SW 1271 (cell line): ENCODE measurements around the gene LNPEP.

Source experiments
- DNase-seq, 2 experiments: peaks; one replicate each; lab custom pipeline; 2025; lab: John Stamatoyannopoulos, UW

The LNPEP gene

DNA sequence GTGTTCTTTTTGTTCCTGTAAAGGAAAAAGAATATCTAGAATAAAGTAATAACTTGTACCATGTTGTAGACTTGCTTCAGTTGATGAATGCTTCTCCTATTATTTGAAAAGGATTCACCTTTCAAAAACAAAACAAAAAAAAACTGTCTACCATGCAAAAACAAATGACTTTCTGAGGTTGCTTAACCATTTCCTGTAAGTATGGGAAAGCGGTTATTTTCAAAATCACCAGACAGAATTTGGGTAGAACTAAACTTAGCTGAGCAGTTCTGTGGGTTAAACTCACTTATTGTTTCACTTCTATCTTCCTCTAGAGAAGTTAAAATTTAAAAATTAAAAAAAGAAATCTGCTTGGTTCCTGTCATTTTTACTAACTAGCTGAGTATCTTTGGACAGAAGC, 25.2 kb downstream of the LNPEP start:
- DNase-seq: no peak

DNA sequence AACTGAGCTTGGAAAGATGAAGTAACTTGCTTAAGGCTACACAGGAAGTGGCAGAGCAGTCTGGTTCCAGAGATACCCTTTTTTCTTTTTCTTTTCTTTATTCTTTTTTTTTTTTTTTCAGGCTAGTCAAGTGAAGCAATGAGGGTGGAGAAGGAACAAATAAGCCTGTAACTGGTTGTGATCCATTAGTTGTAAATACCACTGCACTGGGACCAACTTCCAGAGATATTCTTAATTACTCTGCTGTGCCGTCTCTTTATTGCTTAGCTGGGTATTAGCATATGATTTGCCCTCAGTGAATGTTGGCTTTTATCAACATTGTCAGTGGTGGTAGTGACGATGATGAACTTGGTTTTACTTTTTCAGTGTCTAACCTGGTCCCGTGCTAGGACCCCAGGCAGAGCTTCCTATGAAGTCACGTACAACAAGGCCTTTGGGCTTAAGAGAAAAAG, 26.7 kb downstream of the LNPEP start:
- DNase-seq: no peak

DNA sequence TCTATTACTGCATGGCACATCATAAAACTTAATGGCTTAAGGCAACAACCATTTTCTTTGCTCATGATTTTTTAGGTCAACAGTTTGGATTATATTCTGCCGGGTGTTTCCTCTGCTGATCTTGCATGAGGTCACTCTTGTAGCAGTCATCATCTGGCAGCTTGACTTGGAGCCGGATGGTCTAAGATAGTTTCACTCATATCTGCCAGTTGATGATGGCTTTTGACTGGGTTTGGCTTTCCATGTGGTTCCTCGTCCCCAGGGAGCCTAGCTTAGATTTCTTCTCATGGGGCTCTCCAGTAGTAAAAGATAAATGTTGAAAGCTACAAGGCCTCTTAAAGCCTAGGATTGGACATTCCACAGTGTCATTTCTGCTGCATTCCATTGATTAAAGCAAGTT, 27.4 kb downstream of the LNPEP start:
- peak in 1 of 2 experiments; percentile 14 for DNase-seq

- DNase-seq: no peak
Measured at GRCh38 chr5:96966801-96967200, 30.9 kb downstream of the LNPEP start.

GRCh38 chr5:96967400-96967799, 31.5 kb downstream of the LNPEP start:
- DNase-seq: peak in 1 of 2 experiments; percentile 22

- peak in 1 of 2 experiments; percentile 78 for DNase-seq
Measured at GRCh38 chr5:96968074-96968473, 32.2 kb downstream of the LNPEP start.

GRCh38 chr5:96968614-96969013, 32.7 kb downstream of the LNPEP start:
- no peak for DNase-seq

DNA sequence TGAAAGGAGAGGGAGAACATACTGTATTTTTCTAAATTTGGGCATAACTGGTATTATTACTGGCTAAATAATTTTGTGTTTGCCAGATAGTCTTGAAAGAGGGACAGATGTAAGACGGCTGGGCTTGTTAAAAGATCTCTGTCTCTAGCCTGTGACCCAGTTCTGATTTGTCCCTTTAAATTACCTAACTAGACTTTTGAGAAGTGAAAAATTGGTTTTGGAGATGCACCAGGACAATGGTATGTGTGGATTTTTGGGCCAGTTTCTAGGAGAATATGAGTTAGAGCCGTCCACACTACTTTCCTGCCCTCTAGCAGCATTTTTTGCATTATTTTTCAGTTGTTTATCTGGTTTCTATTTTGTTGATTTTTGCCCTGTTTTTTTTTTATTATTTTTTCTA, 33.5 kb downstream of the LNPEP start:
- no peak for DNase-seq

- DNase-seq: no peak
Measured at GRCh38 chr5:96972599-96973334, 36.9 kb downstream of the LNPEP start.

DNA sequence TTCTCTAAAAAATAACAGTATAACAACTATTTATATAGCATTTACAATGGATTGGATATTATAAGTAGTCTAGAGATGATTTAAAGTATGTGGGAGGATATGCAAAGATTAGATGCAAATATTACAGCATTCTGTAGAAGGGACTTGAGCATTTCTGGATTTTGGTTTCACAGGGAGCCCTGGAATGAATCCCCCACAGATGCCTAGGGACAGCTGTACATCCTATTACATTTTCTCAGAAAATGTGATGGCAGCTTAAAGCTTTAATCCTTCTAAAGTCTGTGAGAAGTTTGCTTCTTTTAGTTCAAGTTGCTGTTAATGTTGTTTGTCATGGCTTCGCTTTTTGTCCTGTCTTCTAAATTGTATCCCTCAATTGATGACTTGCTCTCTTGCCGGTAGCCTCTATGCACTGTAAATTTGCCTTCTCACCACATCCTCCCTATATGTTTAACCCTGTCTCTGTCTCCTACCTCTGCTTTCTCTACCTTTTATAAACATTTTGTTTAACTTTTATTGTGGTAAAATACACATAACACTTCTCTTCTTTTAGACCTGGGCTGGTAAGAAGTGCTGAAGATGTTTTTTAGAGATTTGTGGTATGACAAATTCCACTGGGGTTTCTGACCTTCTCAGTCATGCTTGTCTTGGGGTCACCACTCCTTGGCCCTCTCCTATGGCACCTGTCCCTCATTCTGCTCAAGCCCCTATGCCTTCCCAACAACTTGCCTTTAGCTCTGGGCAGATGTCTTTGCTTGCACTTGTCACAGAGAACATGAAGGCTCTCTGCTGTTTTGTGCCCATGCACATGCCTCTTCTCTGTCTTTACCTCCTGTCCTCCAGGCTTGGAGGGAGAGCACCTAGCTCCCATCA, 37.9 kb downstream of the LNPEP start:
- no peak for DNase-seq

- no peak for DNase-seq
Measured at GRCh38 chr5:96975656-96976055, 39.8 kb downstream of the LNPEP start.

DNA sequence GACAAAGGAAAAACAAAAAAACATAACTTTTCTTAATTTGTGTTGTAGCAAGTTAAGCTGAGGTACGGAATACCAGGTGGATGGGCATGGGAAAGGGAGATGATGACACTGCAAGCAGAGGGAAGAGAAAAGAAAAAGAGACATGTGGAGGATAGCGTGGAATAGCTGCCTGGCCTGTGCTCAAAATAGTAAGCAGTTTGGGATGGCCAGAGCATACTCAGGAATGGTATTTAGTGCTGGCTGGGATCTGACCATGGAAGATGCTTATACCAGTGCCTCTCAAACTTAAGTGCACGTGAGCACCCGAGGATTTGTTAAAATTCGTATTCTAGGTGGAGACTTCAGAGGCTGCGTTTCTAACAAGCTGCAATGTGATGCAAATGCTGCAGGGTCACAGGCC, 41.3 kb downstream of the LNPEP start:
- no peak for DNase-seq

GRCh38 chr5:96978812-96979449, 43.1 kb downstream of the LNPEP start:
- no peak for DNase-seq

DNA sequence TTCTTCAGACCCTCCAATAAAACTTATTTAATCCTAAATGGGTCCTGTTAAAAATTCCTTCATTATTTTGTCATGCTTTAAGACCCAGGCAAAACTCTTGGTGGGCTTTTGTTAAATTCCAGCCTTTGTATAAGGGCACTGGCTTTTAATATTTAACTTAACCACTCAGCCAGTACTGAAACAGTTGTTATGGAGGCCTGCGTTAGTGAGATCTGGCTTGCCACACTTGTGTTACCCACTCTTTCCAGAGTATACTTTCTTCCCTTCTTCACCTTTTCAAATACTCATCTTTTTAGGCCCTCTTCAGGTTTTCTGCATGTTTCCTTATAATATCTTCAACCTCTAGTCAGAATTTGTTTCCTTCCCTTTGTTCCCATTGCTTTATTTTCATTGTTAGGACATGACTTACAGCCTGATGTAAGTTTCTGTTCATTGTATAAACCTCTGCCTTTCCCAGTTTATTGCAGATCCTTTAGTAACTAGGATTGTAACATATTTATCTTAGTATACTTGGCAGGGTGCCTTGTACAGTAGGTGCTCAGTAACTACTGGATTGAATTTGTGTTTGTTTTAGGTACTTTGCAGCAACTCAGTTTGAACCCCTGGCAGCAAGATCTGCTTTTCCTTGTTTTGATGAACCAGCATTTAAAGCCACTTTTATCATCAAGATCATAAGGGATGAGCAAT, 48.8 kb downstream of the LNPEP start:
- DNase-seq: no peak

DNA sequence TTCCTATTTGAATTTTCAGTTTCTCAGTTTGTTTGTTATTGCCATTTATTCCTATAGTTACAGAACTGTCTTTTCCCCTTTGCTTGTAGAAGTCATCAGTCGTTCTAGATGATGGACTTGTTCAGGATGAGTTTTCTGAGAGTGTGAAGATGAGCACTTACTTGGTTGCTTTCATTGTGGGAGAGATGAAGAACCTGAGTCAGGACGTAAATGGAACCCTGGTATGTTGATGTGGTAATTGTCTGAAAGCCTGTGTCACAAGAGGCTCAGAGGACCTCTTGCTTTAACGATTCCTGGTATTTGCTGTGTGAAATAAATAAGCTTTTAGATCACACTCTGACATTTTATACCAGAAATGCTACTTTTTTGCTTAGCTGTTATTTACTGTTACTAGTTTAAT, 50.6 kb downstream of the LNPEP start:
- DNase-seq: no peak

GRCh38 chr5:96990102-96990501, 54.2 kb downstream of the LNPEP start:
- no peak for DNase-seq

DNA sequence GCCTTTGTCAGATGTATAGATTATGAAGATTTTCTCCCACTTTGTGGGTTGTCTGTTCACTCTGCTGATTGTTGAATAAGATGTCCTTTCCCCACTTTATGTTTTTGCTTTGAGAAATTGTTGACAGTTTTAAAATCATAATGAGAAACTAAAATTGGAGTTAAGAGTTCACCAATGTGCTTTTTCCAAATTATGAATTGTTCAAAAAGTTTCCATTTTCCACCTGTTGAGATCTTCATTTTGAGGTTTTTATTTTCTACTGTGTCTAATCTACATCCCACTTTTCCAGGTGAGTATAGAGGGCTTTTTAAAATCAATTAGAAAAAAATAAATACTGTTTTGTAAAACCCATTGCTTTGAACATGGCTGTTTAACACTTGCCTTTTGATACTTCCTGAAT, 55.8 kb downstream of the LNPEP start:
- DNase-seq: no peak

- DNase-seq: no peak
Measured at GRCh38 chr5:96993760-96994159, 57.9 kb downstream of the LNPEP start.

DNA sequence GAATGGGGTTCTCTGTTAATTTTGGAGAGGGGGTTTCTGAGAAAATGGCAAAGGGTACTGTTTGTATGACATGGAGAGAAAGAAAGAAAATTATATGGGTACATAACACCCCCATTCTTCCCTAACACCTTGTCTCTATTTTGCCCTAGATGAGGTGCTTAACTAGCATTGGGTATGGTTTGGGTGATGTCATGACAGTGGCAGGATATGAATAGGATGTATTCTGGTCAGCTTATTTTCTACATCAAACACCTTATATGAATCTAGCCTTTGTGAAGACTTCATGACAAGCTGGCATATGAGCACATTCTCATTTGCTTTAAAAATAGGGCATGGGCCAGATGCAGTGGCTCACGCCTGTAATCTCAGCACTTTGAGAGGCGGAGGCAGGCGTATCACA, 58.6 kb downstream of the LNPEP start:
- DNase-seq: no peak

- DNase-seq: no peak
Measured at GRCh38 chr5:96995419-96995818, 59.5 kb downstream of the LNPEP start.

DNA sequence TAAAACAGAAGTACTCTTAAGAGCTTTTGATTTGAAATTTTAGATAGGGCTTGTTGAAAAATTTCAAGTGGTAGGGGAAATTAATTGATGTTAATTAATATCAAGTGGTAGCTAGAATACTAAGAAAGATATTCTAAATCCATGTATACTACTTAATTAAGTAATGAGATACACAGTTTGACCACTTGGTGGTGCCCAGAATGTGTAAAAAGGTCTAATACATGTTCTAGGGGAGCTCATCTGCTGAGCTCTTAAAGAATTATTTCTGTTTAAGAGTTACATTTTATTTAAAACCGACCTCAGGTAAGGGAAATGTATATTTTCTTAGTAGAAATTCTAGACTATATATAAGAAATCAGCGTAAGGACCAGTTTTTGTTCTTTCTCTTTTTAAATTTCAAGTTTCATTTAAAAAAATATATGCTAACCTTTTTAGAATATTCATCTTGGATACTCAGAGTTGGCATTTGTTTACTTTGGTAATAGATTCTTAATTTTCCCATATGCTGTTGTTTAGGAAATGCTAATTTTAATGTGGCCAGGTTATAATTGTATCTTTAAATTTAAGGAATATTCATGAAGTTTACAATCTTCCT, 61.5 kb downstream of the LNPEP start:
- DNase-seq: peak in 1 of 2 experiments; percentile 60

DNA sequence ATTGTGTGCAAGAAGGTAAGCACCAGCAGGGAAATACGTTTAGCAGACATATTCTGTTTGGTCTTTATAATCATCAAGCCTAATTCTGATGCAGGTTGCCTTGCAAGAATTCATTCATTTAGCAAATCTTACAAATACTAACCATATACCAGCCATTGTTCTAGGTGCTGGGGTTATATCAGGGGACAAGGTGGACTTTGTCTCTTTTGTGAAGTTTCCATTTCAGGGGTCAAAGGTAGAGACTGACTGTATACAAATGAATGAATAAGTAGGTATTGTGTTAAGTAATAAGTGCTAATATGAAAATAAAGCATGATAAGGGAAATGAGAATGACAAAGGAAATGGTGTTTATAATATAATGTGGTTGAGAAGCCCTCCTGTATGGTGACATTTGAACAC, 64.0 kb downstream of the LNPEP start:
- DNase-seq: no peak
